GM21367 (cell line): ENCODE measurements around the gene SH3BP5L.
A peak's percentile ranks its signal among the peaks of the same experiment; 100 is the strongest.
"Not testable (repeated sequence)": the region's sequence is repeated elsewhere in the genome, so short reads cannot be mapped to it uniquely, and the experiment has no call there.

Experiments used
- ATAC-seq: cut with Tn5 transposase; IDR thresholded peaks from one replicate; pipeline ENCODE4 v1.9.1; 2021; ENCODE audit not compliant: unreplicated experiment

The SH3BP5L gene

DNA sequence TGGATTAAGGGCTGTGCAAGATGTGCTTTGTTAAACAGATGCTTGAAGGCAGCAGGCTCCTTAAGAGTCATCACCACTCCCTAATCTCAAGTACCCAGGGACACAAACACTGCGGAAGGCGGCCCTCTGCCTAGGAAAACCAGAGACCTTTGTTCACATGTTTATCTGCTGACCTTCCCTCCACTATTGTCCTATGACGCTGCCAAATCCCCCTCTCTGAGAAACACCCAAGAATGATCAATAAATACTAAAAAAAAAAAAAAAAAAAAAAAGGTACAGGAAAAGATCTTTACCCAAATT lies 5.0 kb upstream of the SH3BP5L start:
- ATAC-seq = not testable (repeated sequence)

DNA sequence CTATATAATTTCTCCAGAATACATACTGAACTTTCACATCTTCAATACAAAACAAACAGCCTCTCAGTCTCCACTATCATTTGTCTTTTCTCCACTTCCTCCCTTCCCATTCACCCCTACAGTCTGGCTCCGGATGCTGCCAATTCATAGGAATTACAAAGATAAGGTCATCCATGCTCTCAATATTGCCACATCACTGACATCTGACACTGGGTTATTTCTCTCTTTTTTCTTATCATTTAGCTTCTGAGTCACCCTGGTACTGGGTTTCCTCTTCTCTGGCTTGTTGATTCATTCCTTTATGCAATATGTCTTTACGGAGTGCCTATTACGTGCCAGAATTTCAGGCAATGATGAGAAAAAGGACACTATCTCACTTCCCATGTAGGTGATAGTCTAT lies 3.1 kb upstream of the SH3BP5L start:
- no peak for ATAC-seq

- ATAC-seq = peak; percentile 12
Measured at GRCh38 chr1:248825573-248825908, 174 bp downstream of the SH3BP5L start.

GRCh38 chr1:248825136-248825535 lies 579 bp downstream of the SH3BP5L start:
- no peak for ATAC-seq

DNA sequence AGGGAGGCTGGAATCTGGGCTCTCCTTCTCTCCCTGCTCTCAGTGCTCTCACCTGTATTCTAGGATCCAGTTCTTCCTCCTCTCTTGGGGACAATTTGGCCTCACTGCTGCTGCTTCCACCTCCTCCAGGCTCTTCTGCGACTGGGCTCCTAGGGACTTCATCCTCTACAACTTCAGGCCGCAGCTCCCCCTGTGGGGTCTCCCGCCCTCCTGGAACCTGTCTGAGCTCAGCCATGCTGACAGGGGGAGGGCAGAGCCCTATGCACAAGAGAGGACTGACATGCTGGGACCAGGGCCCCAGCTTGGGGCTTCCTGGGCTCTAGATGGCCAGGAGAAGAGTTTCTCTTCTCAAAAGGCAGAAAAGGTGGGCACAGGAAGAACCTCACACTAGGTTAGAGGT lies 1.0 kb downstream of the SH3BP5L start:
- no peak for ATAC-seq

- ATAC-seq = no peak
Measured at GRCh38 chr1:248824301-248824700, 1.4 kb downstream of the SH3BP5L start.

DNA sequence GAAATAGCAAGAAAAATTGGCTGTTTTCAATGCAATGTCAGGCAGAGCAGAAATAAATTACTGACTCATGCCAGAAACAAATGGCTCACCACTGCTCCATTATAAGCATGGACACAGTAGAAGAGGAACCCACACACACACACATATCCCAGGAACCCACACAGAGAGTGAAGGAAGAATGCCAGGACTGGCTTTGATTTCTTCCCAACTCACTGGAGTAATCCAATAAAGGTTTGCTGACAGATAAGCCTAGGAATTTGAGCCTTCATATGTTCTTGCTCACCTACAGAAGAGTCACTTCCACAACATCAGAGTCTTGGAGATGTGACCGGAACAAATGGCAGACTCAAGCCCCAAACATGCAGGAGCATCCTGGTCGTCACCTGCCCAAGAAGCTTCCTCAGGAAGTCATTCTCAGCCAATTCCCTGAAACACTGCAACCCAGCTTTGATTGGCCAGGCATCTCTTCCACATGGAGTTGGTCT lies 2.2 kb downstream of the SH3BP5L start:
- ATAC-seq = no peak

GRCh38 chr1:248822148-248823032 lies 3.3 kb downstream of the SH3BP5L start:
- no peak for ATAC-seq

GRCh38 chr1:248821641-248822040 lies 4.1 kb downstream of the SH3BP5L start:
- no peak for ATAC-seq

DNA sequence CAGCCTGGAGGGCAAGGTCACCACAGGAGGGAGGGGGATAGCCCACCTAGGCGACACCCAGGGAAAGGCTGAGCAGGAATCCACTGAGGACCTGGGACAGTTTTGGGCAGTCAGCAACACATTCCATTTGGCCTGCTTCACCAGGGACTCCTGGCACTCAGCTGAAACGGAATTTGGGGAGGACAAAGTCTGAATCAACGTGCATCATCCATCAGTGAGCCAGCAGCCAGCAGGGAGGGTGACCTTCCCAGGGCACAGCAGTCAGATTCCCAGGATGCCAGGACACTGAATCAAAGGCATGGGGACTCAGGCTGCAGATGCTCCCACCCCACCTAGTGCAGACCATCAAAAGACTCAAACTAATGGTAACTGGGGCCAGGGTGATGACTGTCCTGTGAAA lies 4.6 kb downstream of the SH3BP5L start:
- ATAC-seq = no peak

DNA sequence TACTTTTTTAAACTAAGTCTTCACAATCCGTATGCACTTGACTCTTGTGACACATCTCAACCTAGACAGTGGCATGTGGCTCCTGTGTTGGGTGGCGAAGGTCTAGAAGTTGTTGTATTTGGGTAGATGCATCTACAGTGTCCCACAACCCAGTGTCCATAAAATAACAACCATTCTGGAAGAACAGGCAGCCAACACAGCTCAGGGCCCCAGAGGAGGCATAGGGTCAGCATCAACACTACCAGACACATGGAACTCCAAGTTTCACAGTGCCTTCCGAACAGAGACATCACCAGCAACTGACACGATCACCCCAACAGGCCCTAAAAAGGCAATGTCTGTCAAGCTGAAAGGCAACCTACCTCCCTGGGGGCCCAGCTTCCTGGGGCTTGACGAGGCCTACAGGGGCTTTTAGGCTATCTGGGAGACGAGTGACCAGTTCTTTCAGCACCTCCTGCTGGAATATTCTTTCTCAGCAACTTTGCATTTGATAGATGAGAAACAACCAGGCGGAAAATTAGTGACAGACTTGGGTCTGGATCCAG lies 5.6 kb downstream of the SH3BP5L start:
- ATAC-seq = no peak

DNA sequence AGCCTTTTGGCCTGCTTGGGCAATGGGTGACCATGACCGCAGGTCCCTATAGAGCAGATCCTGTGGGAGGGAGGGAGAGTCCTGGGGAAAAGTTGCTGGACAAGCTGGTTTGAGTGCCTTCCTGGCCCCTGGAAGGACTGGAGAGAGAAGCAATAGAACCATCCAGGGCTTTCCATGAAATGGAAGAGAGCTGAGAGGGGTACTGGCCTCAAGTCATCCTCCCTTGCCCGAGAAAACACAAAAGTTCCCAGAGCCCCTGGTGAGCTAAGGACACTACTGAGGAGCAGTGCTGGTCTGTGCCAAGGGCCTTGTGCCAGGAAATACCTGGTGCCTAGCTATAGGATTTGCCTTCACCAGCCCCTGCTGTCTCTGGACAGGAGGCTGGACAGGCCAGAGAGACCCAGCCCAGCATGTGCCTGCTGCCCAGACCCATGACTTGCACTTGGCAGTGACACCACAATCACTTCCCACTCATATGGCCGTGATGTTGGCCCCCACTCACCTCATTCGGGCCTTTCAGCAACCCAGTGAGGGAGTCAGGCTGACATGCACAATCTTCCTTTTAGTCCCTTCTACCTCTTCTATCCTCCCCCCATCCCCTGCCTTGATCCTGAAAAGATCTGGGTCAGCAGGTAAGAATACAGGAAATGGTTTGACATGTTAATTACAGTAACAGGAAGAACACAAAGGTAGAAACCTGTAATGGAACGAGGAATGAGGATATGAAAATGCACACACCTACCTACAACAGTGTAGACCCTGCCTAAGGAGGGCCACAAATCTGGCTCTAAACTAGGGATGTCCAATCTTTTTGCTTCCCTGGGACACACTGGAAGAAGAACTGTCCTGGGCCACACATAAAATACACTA lies 7.0 kb downstream of the SH3BP5L start:
- no peak for ATAC-seq

GRCh38 chr1:248817065-248817464 lies 8.7 kb downstream of the SH3BP5L start:
- no peak for ATAC-seq

GRCh38 chr1:248816042-248816851 lies 9.5 kb downstream of the SH3BP5L start:
- no peak for ATAC-seq

GRCh38 chr1:248815407-248816034 lies 10.2 kb downstream of the SH3BP5L start:
- ATAC-seq = no peak

- no peak for ATAC-seq
Measured at GRCh38 chr1:248814351-248814750, 11.4 kb downstream of the SH3BP5L start.

GRCh38 chr1:248813546-248813945 lies 12.2 kb downstream of the SH3BP5L start:
- ATAC-seq = no peak

- no peak for ATAC-seq
Measured at GRCh38 chr1:248812736-248813425, 12.8 kb downstream of the SH3BP5L start.

- ATAC-seq = no peak
Measured at GRCh38 chr1:248811514-248812490, 13.9 kb downstream of the SH3BP5L start.
